ENCODE measurements around the gene TSPAN7. TPM values are rescaled to one million over a fixed set of nuclear protein-coding genes. Genes with fewer than 3 reads are reported as not detected.
A peak's percentile ranks its signal among the peaks of the same experiment; 100 is the strongest.

Gene TSPAN7
- total RNA-seq, 1 experiment from 2014 or later = not detected

DNA sequence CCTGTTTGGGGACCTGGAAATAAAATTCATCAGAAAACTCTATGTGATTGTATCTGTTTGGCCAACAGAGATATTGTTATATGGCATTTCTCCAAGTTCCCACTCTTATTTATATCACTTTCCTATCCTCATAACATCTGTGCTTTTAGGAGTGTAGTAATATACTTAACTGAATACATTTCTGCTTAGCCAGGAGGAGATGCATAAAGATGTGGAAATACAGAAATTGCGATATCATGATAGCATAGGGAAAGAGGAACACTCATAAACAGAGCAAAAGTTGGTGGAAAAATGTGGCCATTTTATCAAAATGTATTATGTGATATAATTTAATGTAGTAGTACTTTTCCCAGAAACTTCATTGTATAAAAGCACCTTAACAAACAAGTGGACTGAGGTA is 46.1 kb upstream of the TSPAN7 start:
- no TSS peak for BruUV-seq (replicated peaks)

GRCh38 chrX:38516196-38516774 is 45.1 kb upstream of the TSPAN7 start:
- Mint-ChIP-seq H3K27me3 (ENCODE audit: insufficient read depth, unreplicated experiment) (peaks cover 42% of the 10 kb centered on the region), H3K36me3 (ENCODE audit: insufficient read depth, unreplicated experiment) (no peaks in the 10 kb centered on the region), H3K27ac (ENCODE audit: low read depth, unreplicated experiment) (no peak overlapping the region), H3K9me3 (ENCODE audit: unreplicated experiment) (no peaks in the 10 kb centered on the region), H3K4me3 (ENCODE audit: unreplicated experiment) (no peak overlapping the region), H3K4me1 (ENCODE audit: insufficient read depth, unreplicated experiment) (no peaks in the 10 kb centered on the region)
- TF ChIP-seq CTCF (IDR thresholded peaks at IDR 0.05; ENCODE audit: unreplicated experiment) = no peak
- BruUV-seq (replicated peaks) = no TSS peak
- ChIA-PET CTCF (interaction anchor here (0.6 kb wide), 1 partner anchor 802 kb away, joined by 3 read pairs; no protein-coding TSS in a partner anchor), POLR2A (no interaction called here)
- DNase-seq (ENCODE audit: unreplicated experiment) = no peak
- intact Hi-C loops (cut with micrococcal nuclease) = no loop called here

More for the DNA sequence above, 46.1 kb upstream of the TSPAN7 start:
- Mint-ChIP-seq H3K36me3 (ENCODE audit: insufficient read depth, unreplicated experiment) (no peaks in the 10 kb centered on the region), H3K27ac (ENCODE audit: low read depth, unreplicated experiment) (no peak overlapping the region), H3K4me3 (ENCODE audit: unreplicated experiment) (no peak overlapping the region), H3K27me3 (ENCODE audit: insufficient read depth, unreplicated experiment) (peaks cover 35% of the 10 kb centered on the region), H3K4me1 (ENCODE audit: insufficient read depth, unreplicated experiment) (no peaks in the 10 kb centered on the region), H3K9me3 (ENCODE audit: unreplicated experiment) (no peaks in the 10 kb centered on the region)
- ChIA-PET CTCF (no interaction called here), POLR2A (no interaction called here)
- intact Hi-C loops (cut with micrococcal nuclease) = no loop called here
- no peak for TF ChIP-seq CTCF (IDR thresholded peaks at IDR 0.05; ENCODE audit: unreplicated experiment)
- no peak for DNase-seq (ENCODE audit: unreplicated experiment)

DNA sequence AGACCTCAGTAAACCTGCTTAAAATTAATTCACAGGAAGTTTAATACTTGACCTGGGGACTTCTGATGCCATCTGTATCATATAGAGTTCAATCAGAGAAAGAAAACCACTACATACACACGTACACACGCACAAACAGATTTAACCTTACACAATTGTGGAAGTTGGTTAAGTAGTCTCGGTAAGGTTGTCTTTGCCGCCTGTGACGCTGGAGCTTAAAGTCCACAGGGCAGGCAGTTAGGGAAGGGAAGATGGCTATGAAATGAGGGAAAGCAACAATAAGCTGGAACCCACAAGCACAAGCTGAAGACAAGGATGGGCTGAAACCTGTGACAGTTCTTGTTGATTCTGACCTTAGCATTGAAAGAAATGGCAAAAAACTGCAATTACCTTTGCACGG is 41.7 kb upstream of the TSPAN7 start:
- TF ChIP-seq CTCF (IDR thresholded peaks at IDR 0.05; ENCODE audit: unreplicated experiment) = no peak
- Mint-ChIP-seq H3K27me3 (ENCODE audit: insufficient read depth, unreplicated experiment) (peaks cover 36% of the 10 kb centered on the region), H3K36me3 (ENCODE audit: insufficient read depth, unreplicated experiment) (no peaks in the 10 kb centered on the region), H3K4me1 (ENCODE audit: insufficient read depth, unreplicated experiment) (no peaks in the 10 kb centered on the region), H3K27ac (ENCODE audit: low read depth, unreplicated experiment) (no peak overlapping the region), H3K4me3 (ENCODE audit: unreplicated experiment) (no peak overlapping the region), H3K9me3 (ENCODE audit: unreplicated experiment) (no peaks in the 10 kb centered on the region)
- DNase-seq (ENCODE audit: unreplicated experiment) = no peak
- BruUV-seq (replicated peaks) = no TSS peak
- ChIA-PET POLR2A (no interaction called here), CTCF (no interaction called here)
- intact Hi-C loops (cut with micrococcal nuclease) = no loop called here

DNA sequence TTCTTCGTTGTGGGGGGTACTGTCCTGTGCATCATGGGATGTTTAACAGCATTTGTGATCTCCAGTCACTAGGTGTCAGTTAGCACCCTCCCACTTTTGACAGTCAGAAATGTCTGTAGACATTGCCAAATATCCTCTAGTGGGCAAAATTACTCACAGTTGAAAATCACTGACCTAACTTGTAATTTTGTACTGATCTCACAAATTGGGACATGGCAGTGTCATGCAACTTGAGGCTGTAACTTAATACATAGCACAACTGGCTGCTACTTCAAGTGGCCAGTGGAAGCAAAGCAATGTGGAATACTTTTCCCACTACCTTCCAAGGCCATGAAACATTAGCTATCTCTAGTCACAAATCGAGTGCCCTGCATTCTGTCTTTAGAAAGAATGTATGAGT is 23.2 kb upstream of the TSPAN7 start:
- no peak for TF ChIP-seq CTCF (IDR thresholded peaks at IDR 0.05; ENCODE audit: unreplicated experiment)
- no peaks in the 10 kb centered on the region for H3K27me3 Mint-ChIP-seq (ENCODE audit: insufficient read depth, unreplicated experiment)
- peaks cover 5% of the 10 kb centered on the region for H3K4me1 Mint-ChIP-seq (ENCODE audit: insufficient read depth, unreplicated experiment)
- no peak overlapping the region for H3K27ac Mint-ChIP-seq (ENCODE audit: low read depth, unreplicated experiment)
- POLR2A ChIA-PET = no interaction called here
- H3K36me3 Mint-ChIP-seq (ENCODE audit: insufficient read depth, unreplicated experiment) = peaks cover 6% of the 10 kb centered on the region
- intact Hi-C loops (cut with micrococcal nuclease) = no loop called here
- no TSS peak for BruUV-seq (replicated peaks)
- H3K4me3 Mint-ChIP-seq (ENCODE audit: unreplicated experiment) = no peak overlapping the region
- CTCF ChIA-PET = no interaction called here
- DNase-seq (ENCODE audit: unreplicated experiment) = peak; percentile 49
- H3K9me3 Mint-ChIP-seq (ENCODE audit: unreplicated experiment) = peaks cover 7% of the 10 kb centered on the region
